ENCODE results near the gene ZBTB18.
A peak's percentile ranks its signal among the peaks of the same experiment; 100 is the strongest.
"Not testable (repeated sequence)": the region's sequence is repeated elsewhere in the genome, so short reads cannot be mapped to it uniquely, and the experiment has no call there.

The ZBTB18 gene

DNA sequence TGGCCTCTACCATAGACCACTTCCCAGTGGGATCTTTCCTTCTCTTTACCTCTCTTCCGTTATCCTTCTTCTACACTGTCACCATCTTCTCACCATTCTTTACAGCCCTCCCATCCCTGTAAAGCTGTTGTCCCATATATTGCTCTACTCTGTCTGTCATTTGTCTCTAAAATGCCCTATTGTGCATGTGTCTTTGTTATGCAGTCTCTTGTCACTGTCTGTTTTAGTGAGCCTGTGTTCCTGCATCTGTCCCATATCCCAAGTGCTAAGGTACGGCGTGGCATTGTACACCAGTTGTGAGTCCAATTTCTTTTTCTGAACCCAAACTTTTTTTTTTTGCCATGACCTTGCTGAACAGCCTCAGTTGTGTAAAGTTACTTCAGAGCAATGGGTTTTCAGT is 8.8 kb upstream of the ZBTB18 start:
- DNase-seq (ENCODE audit: low spot score), result no peak

DNA sequence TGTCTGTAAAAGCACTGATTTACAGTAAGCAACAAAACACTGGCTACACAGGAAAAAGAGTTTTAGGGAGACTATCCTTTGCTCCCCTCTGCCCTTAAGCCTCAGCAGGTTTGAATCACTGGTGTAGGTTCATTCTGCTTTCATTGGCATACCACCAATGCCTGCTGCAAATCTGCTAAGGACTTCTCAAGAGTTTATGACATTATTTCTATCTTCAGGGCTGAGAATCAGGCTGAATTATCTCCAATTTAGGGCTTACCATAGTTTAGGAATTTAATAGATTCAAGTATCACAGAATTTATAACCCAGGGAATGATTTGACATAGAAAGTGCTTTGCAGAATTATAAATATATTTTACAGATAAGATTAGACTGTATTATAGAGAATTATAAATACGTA is 6.7 kb upstream of the ZBTB18 start:
- no peak for DNase-seq (ENCODE audit: low spot score)

DNA sequence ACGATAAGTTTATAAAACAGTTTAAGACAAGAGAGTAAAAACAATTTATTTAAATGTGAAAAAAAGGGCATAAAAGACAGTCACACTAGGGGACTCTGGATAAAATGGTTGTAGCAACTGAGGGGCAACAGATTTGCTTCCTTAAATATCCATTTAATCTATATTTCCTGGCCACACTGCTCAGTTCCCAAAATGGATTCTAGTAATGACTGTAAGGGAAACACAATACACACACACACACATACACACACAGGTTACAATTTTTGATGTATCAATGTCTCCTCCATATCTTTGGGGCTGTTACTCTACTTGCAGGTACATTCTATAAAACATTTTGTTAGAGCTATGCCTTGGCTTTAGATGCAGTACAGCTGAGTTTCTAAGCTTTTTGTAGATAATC is 4.8 kb upstream of the ZBTB18 start:
- DNase-seq (ENCODE audit: low spot score), result not testable (repeated sequence)

DNA sequence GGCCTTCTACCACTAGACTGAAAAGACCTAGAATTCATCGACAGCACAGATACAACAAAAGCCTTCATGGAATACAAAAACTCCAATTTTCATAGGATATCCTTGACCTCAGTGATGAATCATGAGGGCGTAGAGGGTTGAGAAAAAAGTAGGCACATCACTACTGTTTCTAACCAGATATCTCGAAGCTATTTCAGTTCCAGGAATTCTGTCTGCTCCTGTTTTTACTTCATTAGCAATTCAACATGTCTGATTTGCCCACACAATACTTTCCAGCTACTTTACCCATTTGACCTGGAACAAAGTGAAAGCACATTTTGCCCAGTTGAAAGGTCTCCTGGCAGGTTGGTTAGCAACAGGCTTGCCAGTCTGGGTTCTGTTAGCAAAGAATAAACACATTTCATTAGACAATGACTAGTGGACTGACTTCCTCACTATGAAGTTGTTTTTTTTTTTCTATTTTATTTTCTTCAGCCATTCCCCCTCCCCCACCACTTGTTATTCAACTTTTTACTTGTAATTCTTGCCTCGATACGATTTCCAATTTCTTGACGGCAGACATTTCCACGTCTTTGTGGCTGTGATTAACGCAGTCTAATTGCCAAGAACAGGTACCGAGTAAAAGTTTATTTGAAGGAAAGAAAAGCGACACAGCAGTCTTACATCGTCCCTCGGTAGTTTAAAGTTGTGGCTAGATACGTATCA is 4.0 kb upstream of the ZBTB18 start:
- no peak for DNase-seq (ENCODE audit: low spot score)

DNA sequence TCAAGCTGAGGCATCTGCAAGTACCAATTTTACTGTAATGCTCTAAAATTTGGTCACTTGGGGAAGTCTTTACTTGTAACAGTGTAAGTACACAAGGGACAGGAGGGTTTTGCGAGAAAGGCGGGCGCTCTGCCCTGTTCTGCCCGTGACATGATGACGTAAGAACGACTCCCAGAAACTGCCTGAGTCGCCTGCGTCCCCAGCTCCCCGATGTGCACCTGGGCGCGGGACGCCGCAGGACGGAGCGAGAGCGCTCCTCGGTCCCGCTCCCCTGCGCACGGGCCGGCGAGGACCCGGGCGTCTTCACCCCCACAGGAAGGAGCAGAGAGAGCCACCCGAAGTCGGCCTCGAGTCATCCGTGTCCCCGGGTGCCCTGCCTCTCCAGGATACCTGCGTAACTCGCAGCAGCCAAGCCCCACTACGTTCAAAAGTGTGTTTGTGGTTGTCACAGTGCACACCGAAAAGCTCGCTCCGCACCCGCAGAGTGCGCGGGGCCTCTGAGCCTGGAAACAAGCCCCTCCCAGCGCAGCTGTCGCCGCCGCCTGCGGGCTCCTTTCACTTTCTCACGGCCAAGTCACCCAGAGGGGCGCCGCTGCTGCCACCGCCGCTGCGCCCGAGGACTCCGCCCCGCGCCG is 3.3 kb upstream of the ZBTB18 start:
- peak; percentile 34 for DNase-seq (ENCODE audit: low spot score)

DNA sequence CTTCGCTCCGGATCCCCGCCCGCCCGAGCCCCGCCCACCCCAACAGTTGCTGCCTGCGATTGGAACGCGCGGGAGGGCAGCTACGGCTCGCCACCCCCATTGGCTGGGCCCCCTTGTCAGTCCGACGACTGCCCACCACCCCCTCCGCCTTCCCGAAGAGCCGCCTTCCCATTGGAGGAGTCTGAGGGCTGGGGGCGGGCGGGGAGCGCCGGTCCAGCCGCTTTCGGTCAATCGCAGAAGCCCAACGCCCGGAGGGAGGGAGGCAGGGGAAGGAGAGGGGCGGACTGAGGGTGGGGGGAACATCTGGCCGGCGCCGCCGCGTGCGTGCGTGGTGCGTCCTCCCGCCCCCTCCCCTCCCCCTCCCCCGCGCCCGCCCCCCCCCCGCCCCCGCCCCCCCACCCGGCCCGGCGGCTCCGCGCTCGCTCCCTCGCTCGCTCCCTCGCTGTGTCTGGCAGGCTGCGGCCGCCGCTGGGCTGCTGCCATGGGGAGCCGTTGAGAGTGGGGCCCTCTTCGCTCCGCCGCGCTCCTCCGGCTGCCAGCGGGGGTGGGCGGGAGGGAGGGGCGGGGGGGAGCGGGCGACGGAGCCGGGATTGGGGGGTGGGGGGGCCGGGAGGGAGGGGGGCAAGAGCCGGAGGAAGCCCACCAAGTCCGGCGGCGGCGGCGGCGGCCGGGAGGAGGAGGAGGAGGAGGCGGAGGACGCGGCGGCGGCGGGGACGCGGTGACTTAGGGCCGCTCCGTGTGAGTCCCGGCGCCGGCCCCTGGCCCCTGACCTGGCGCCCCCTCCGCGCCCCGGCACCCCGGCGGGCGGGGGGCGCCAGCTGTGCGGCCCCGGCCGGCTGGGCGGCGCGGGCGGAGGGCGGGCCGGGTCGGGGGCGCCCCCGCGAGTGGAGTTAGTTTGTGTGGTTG is 2.6 kb upstream of the ZBTB18 start:
- DNase-seq (ENCODE audit: low spot score), result peak; percentile 98

DNA sequence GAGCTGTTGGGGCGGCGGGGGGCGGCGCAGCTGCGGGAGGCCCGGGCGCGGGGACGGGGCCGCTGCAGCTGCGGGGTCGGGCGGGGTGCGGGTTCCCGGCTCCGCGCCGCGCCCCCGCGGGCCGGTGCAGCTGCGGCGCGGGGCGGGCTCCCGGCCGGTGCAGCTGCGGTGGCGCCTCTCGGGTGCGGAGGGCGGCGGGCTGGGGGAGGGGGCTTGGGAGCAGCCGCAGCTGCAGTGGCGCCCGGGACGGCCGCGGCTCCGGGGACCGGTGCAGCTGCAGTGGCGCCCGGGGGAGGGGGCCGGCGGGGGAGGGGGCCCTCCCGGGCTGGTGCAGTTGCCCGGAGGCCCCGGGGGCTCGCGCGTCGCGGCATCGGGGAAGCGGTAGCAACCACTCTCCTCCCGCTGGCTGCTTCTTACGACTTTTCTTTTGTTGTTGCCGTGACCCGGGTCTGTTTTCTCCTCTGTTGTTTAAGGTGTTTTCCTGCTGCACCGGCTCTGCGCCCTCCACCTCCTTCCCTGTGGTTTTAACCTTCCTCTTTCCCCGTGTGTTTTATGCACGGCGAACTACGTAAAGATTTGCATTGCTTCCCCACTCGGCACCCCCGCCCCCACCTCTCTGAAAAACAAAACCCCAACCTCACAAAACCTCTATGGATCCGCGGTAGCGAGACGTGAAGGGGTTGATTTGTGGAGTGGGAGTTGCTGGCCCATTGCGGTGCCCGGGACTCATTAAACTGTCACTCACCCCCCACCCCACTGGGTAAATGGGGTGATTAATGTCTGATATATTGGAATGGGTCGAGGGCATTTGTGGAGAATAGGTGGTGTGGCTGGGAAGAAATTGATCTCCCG is 1.7 kb upstream of the ZBTB18 start:
- peak; percentile 46 for DNase-seq (ENCODE audit: low spot score)

DNA sequence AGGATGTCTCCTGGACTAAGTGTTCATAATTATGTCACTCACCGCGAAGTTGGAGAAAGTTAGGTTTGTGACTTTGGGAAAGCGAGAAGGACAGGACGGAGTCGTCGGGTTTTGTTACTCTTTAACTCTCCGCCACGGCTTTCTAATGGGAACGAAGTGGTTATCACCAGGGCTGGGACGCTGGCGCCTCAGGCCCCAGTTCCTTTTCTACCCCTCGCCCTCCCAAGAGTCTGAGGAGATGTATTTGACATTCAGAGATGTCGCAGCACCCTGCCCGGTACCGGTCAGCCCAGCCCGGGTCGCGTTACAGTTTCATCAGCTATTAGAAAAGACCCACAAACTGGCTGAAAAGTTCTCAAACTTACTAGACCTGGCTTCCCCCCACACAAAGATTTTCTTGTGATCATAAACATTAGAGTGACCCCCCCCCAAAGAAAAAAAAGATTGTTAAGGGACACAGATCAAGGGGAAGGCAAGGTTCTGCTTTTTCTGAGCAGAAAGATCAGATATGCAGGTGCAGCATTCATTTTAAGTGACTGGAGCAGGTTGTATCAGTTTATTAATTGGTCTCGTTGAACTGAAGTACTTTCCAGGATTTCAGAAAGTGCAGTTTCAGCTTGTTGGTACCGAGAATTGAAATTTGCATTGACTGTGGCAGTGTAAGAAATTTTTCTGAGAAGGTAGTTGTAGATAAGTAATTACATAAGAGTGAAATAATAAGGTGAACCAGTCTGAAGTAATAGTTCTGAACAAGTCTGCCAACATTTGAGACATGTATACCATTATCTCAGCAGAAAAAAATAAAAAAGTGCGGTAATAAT is 859 bp upstream of the ZBTB18 start:
- no peak for DNase-seq (ENCODE audit: low spot score)

DNA sequence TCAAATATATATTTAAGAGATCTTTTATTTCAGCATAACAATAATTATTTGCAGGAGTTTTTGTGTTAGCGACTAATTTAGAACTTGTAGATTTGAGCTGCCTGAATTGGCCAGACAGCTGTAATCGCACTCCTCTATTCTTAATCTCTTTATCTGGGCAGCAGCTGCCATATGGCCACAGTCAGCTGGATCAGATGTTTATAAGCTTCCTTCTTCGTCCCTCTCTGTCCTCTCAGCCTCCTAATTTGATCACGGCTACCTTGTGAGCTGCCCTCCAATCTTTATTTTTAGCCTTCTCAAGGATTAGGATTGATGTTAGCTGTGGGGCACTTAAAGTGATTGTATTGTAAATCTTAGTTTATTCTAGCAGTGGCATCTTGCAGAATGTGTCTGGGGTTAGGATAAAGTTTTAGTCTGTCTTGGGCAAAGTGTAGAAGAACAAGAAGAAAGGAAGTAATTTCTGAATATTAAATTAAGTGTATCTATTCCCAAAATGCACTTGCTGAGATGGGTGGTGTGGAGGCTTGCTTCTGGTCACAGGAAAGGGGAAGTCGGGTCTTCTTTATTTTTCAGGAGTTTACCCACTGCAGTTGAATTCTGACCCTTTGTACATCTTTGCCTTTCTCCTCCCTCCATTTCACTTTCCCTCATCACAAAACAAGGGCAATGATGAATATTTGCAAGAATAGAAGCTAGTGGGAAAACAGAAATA is 1.1 kb downstream of the ZBTB18 start:
- no peak for DNase-seq (ENCODE audit: low spot score)

DNA sequence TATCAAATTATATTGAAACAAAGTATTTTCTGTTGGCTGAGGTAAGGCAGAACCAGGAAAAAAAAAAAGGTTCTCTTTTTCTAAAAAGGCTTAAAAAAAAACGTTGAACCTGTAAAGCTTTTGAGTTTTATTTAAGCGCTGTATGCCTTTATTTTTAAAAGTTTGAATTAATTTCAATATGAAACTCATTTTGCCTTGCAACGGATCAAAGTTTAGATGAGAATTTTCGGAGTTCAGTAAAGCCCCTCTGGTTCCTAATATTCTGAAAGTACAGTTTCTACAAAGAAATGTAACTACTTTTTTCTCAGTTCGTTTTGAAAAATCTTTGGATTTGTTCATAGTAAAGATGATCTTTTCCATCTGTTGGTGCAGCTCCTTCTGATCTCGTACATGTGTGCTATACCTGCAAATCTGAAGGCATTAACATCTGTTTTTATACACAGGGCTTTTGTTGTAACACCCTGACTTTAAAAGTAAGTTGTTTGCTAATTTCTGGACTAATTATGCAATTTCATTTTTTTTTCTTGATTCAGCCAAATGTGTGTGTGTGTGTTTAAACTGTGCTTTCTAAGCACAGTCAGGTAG is 1.7 kb downstream of the ZBTB18 start:
- DNase-seq (ENCODE audit: low spot score), result no peak

DNA sequence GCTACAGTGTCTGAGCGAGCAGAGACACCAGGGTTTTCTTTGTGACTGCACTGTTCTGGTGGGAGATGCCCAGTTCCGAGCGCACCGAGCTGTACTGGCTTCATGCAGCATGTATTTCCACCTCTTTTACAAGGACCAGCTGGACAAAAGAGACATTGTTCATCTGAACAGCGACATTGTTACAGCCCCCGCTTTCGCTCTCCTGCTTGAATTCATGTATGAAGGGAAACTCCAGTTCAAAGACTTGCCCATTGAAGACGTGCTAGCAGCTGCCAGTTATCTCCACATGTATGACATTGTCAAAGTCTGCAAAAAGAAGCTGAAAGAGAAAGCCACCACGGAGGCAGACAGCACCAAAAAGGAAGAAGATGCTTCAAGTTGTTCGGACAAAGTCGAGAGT is 2.7 kb downstream of the ZBTB18 start:
- no peak for DNase-seq (ENCODE audit: low spot score)

DNA sequence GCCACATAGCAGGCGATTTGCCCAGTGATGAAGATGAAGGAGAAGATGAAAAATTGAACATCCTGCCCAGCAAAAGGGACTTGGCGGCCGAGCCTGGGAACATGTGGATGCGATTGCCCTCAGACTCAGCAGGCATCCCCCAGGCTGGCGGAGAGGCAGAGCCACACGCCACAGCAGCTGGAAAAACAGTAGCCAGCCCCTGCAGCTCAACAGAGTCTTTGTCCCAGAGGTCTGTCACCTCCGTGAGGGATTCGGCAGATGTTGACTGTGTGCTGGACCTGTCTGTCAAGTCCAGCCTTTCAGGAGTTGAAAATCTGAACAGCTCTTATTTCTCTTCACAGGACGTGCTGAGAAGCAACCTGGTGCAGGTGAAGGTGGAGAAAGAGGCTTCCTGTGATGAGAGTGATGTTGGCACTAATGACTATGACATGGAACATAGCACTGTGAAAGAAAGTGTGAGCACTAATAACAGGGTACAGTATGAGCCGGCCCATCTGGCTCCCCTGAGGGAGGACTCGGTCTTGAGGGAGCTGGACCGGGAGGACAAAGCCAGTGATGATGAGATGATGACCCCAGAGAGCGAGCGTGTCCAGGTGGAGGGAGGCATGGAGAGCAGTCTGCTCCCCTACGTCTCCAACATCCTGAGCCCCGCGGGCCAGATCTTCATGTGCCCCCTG is 3.3 kb downstream of the ZBTB18 start:
- DNase-seq (ENCODE audit: low spot score), result no peak

DNA sequence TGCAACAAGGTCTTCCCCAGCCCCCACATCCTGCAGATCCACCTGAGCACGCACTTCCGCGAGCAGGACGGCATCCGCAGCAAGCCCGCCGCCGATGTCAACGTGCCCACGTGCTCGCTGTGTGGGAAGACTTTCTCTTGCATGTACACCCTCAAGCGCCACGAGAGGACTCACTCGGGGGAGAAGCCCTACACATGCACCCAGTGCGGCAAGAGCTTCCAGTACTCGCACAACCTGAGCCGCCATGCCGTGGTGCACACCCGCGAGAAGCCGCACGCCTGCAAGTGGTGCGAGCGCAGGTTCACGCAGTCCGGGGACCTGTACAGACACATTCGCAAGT is 3.8 kb downstream of the ZBTB18 start:
- DNase-seq (ENCODE audit: low spot score), result no peak

DNA sequence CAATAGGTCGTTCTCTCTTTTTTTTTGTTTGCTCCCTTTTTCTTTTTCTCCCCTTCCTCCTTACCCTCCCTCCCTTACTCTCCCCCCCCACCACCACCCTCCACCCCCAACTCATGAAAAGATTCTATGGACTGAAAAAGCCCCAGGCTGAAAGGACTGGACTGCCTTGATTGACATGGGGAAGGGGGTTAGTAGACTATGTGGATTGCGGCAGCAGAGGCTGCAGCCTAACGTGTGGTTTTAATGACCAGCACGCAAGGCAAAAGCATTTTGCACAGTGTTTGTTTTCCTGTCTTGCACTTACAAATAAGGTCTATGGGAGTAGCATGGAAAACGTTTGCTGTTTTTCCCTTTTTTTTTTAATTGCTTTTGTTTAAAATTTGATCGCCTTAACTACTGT is 5.5 kb downstream of the ZBTB18 start:
- DNase-seq (ENCODE audit: low spot score), result no peak

DNA sequence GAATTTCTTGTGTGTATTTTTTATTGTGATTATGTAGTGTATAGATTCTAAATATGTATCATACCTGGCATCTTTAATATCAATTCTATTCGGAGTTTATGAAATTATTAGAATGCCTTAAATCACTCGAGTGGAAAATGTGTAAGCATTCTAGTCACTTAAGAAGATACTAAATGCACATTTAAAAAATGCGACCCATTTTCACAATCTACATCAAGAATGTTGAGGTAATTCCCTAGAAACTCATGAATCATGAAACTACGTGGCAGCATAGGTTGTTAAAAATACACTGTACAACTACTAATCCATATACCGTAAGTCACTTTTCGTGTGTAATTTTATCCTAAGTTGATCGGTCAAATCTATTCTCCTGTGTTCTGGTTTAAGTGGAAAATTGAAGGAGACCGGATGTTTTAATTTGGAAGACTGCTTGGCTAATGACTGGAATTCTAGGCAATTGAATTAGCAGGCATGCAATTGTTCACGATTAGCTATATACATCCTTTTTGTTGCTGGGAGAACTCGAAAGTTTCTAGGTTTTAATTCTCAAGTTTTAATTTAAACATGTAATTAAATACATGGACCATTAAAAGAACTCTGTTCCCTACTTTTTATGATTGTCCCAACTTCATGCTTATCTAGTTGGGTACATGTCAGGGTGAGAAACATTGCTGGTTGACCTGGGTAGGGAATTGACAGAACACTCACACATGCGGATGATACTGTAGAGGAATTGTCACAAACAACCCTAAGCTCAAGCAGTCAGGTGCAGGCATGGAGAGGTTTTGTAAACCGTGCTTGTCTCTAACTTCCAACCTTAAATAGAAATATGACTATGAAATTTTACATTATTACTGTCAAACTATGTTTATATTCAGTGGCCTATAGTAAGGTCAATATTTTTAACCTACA is 6.6 kb downstream of the ZBTB18 start:
- no peak for DNase-seq (ENCODE audit: low spot score)

DNA sequence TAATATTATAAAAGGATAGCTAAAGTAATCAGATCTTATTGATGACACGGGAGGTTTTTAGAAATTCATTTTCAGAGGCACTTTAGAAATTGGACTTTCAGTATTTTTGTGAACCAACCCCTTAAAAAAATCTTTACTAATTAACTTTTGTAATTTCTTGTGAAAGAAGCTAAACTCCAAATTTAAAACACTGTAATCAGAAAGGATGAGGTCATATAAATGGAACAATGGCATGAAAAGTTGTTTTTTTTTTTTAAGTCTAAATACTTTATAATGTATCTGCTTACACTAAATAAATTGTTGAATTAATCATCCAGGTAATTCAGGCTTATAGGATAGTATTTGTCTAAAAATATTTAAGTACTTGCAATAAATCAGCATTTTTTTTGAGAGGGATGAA is 9.0 kb downstream of the ZBTB18 start:
- DNase-seq (ENCODE audit: low spot score), result no peak

DNA sequence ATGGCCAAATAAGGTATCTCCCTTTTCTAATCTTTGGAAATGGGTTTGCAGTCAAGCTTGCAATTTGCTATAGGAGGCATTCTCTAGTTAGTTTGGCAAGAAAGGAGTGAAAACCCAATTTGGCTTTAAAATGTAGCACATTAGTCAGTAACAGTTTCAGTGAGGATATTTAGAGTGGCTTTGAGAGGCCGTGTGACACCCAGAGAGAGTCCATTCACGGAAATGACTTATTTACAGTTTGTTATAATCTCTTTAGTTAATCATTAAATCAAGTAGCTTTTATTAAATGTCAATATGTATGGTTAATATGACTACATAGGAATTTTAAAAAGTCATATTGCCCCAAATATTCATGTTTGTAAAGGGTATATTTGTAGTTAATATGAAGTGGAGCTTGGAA is 9.6 kb downstream of the ZBTB18 start:
- DNase-seq (ENCODE audit: low spot score), result no peak

DNA sequence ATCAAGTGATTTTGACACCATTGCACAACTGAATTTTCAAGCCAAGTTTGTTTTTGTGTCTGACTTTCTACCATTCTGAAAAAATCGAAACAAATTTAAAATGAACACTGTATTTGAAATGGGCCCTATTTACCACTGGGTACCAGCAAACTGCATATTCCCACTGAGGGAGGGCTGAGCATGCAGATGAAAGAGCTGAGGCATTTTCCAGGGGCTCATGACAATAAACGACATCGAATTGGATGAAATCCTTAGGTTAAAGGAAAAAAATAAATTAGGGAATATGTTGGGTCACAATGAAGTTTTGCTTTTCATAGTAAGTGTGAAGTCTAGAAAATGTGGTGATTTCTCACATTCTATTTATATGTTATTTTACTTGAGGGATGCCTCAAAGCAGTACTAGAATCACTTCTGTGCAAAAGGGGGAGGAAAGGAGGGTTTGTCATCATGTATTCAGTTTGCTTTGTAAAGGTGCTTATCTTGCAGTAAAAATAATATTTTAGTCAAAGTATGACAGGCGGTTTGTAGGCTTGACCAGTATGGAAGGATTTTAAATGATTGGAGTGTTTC is 11.2 kb downstream of the ZBTB18 start:
- no peak for DNase-seq (ENCODE audit: low spot score)
